Mammary microvascular endothelial cell (primary cell): Measurements from ENCODE around the gene NPNT. TPM values are rescaled to one million over a fixed set of nuclear protein-coding genes. Genes with fewer than 3 reads are reported as not detected.

Experiments used
- total RNA-seq: library from RNA; depleted of rRNA; stranded (reverse); fragments of >200 nt; gene quantifications from 2 replicates; pipeline ENCODE4 v1.2.3, GENCODE V29; 2015

NPNT gene
- 0.59 and 0.67 TPM in 2 replicates for total RNA-seq

DNA sequence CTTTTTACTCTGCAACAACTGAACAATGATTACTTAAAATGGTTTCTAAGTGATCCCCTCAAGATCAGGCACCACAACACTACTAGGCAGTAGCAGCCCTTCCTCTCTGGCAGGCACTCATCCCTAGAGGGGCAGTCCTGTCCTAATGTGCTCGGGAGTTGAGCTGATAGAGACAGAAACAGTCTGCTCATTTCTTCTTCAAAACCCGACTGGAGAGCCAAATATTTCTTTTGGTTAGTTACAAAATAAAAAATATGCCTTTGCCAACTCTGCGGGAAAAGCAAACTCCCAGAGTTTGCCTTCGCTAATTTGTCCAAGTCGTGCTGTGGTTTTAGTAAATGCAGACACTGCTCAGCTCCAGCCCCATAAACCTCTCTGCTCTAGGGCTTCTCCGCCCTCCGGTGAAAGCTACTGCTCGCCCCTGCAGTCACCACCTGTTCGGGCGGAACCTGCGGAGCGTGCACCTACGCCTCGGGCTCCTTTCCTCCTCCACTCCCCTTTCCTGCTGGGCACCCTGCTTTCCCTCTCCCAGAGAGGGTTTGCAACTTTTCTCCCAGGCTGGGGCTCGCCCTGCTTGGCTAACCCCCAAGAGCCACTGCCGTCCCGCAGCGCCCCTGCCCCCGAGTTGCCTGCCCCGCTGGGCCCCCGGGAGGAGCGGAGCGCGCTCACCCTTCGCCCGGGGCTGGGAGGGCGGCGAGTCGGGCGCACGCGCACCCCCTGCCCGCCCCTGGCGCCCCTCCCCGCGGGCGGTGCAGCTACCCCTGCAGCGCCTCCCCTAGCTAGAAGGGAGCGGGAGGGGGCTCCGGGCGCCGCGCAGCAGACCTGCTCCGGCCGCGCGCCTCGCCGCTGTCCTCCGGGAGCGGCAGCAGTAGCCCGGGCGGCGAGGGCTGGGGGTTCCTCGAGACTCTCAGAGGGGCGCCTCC is at the start of gene NPNT:
TSS of gene NPNT (plus strand) at position 812 of the 923 bp plus-strand sequence. CDS start 182 bp downstream, outside the sequence.

Other genes starting within 250 kb of the NPNT start
- 20.2 and 26.2 TPM in 2 replicates for gene INTS12, start 186.8 kb upstream of the NPNT start, total RNA-seq
- gene GSTCD, start 186.7 kb upstream of the NPNT start, total RNA-seq: 9.9 and 10.2 TPM in 2 replicates